CD8-positive, alpha-beta memory T cell (primary cell): ENCODE data around the gene OR5K2. TPM values are rescaled to one million over a fixed set of nuclear protein-coding genes. Genes with fewer than 3 reads are reported as not detected.

Source experiments
- CTCF ChIA-PET: fragments of 350-600 bp; sonication (Branson Sonifier 250); formaldehyde crosslinking; loops from one replicate; lab custom pipeline; 2021; ENCODE audit warnings: antibody characterized with exemption; lab: Charles Lee
- POLR2A ChIA-PET: fragments of 350-600 bp; sonication (Branson Sonifier 250); formaldehyde crosslinking; loops from one replicate; lab custom pipeline; 2021; ENCODE audit warnings: antibody characterized with exemption; lab: Charles Lee
- DNase-seq, 5 donors: peaks; one replicate each; pipeline versions ENCODE4 v3.0.0 to v3.0.0-alpha.2; 2020 to 2022; ENCODE audit warnings: mixed read lengths in 1 of 5
- H3K27ac ChIP-seq: one replicate; pipeline ENCODE4 v1.7.0; 2013; ENCODE audit warnings: low read depth, mild to moderate bottlenecking, low read length, moderate library complexity
- H3K27me3 ChIP-seq: 2 replicates; pipeline ENCODE4 v1.7.0; 2013; ENCODE audit warnings: low read length, mild to moderate bottlenecking; ENCODE audit not compliant: insufficient read depth, poor library complexity, severe bottlenecking
- H3K36me3 ChIP-seq: 2 replicates; pipeline ENCODE4 v1.7.0; 2013; ENCODE audit warnings: mild to moderate bottlenecking, low read length, moderate library complexity; ENCODE audit not compliant: insufficient read depth
- H3K4me1 ChIP-seq: 2 replicates; pipeline ENCODE4 v1.7.0; 2013; ENCODE audit warnings: mild to moderate bottlenecking, low read length, moderate library complexity; ENCODE audit not compliant: insufficient read depth
- H3K4me3 ChIP-seq: 2 replicates; pipeline ENCODE4 v1.7.0; 2013; ENCODE audit warnings: mild to moderate bottlenecking, low read length
- H3K9me3 ChIP-seq: 2 replicates; pipeline ENCODE4 v1.7.0; 2013; ENCODE audit warnings: mild to moderate bottlenecking, low read length
- H3K27ac Mint-ChIP-seq, 8 donors: one replicate each; pipeline ENCODE4 v1.8.0; 2020 to 2021; ENCODE audit warnings: mixed read lengths in 8 of 8, mild to moderate bottlenecking in 6 of 8, inconsistent platforms in 3 of 8, moderate library complexity in 3 of 8
- H3K27me3 Mint-ChIP-seq, 2 donors: one replicate each; pipeline ENCODE4 v1.8.0; 2020 to 2021; ENCODE audit warnings: mixed read lengths in 2 of 2, mild to moderate bottlenecking in 1 of 2, moderate library complexity in 1 of 2
- H3K36me3 Mint-ChIP-seq, 3 donors: one replicate each; pipeline ENCODE4 v1.8.0; 2020 to 2021; ENCODE audit warnings: mixed read lengths in 3 of 3, inconsistent platforms in 1 of 3, mild to moderate bottlenecking in 1 of 3
- H3K4me1 Mint-ChIP-seq, 3 donors: one replicate each; pipeline ENCODE4 v1.8.0; 2020 to 2021; ENCODE audit warnings: mixed read lengths in 3 of 3, inconsistent platforms in 1 of 3, mild to moderate bottlenecking in 1 of 3
- H3K4me3 Mint-ChIP-seq, 7 donors: one replicate each; pipeline ENCODE4 v1.8.0; 2020 to 2021; ENCODE audit warnings: mixed read lengths in 7 of 7, mild to moderate bottlenecking in 6 of 7, moderate library complexity in 4 of 7, inconsistent platforms in 2 of 7
- H3K9me3 Mint-ChIP-seq, 5 donors: one replicate each; pipeline ENCODE4 v1.8.0; 2020 to 2022; ENCODE audit warnings: mixed read lengths in 5 of 5, mild to moderate bottlenecking in 3 of 5, moderate library complexity in 2 of 5, inconsistent platforms in 1 of 5
- polyA plus RNA-seq: library from polyadenylated mRNA; unstranded; fragments of 300-500 nt; fragmentation: Illumina TruSeq; gene quantifications from one replicate; pipeline ENCODE4 v1.2.3, GENCODE V29; 2021
- total RNA-seq, 2 experiments: library from RNA; stranded (reverse); gene quantifications; one replicate each; pipeline ENCODE4 v1.2.3, GENCODE V29; 2021

Gene OR5K2
- not detected for total RNA-seq
- not detected for polyA plus RNA-seq

GRCh38 chr3:98497381-98497780 is at the start of gene OR5K2:
TSS of gene OR5K2 (plus strand) at chr3:98497681. CDS start at chr3:98497681, 0 bp downstream.
- Histone ChIP-seq H3K4me3 (no peak within 1 kb of the TSS), H3K36me3 (no peaks in the 10 kb centered on the region), H3K27ac (no peak within 1 kb of the TSS), H3K4me1 (no peaks in the 10 kb centered on the region), H3K9me3 (no peaks in the 10 kb centered on the region), H3K27me3 (no peaks in the 10 kb centered on the region)
- Mint-ChIP-seq H3K9me3 (no peaks in the 10 kb centered on the region), H3K4me1 (peaks cover 3 to 11% (median 4%) of the 10 kb centered on the region in 3 donors), H3K27me3 (no peaks in the 10 kb centered on the region), H3K27ac (peak within 1 kb of the TSS in 1 of 8 donors; percentile 50), H3K36me3 (peaks cover 3% of the 10 kb centered on the region in 3 donors), H3K4me3 (no peak within 1 kb of the TSS)
- CTCF ChIA-PET, result no interaction called here
- POLR2A ChIA-PET, result no interaction called here
- no peak for DNase-seq

DNA sequence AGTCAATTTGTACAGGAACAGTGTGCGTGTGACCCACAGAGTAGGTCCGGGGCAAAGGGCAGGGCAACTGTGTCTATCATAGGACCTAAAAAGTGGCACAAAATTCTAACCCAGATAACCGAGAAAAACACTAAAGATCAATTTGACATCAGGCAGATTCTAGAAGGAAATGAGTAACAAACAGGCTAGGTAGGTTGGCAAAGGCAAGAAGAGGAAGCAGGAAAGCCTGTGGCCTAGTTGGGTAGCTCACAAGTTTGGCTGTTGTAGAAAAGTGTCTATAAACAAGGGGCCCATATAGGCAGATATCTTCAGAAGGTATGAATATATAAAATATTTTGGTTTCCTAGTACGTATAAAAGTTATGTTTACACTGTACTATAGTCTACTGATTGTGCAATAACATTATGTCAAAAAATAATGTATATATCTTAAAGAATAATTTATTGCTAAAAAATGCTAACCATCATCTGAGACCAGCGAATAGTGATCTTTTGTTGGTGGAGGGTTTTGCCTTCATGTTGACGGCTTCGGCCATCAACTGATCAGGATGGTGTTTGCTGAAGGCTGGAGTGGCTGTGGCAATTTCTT is 47.8 kb upstream of the OR5K2 start:
- Mint-ChIP-seq H3K36me3 (no peaks in the 10 kb centered on the region), H3K4me1 (peaks cover 7 to 13% (median 11%) of the 10 kb centered on the region in 3 donors), H3K27ac (peak overlapping the region in 5 of 8 donors; percentile 19 to 96 (median 60)), H3K4me3 (no peak overlapping the region), H3K27me3 (peaks cover 4 to 5% of the 10 kb centered on the region in 2 donors), H3K9me3 (no peaks in the 10 kb centered on the region)
- no peaks in the 10 kb centered on the region for H3K4me1 ChIP-seq
- DNase-seq, result no peak
- H3K27ac ChIP-seq, result no peak overlapping the region
- no peak overlapping the region for H3K4me3 ChIP-seq
- H3K9me3 ChIP-seq, result no peaks in the 10 kb centered on the region
- POLR2A ChIA-PET, result no interaction called here
- CTCF ChIA-PET, result no interaction called here
- no peaks in the 10 kb centered on the region for H3K27me3 ChIP-seq
- no peaks in the 10 kb centered on the region for H3K36me3 ChIP-seq

- Mint-ChIP-seq H3K9me3 (no peaks in the 10 kb centered on the region), H3K4me3 (no peak overlapping the region), H3K27me3 (peaks cover 4 to 5% of the 10 kb centered on the region in 2 donors), H3K36me3 (no peaks in the 10 kb centered on the region), H3K27ac (peak overlapping the region in 1 of 8 donors; percentile 79), H3K4me1 (peaks cover 7 to 13% (median 11%) of the 10 kb centered on the region in 3 donors)
- ChIA-PET CTCF (no interaction called here), POLR2A (no interaction called here)
- H3K9me3 ChIP-seq, result no peaks in the 10 kb centered on the region
- H3K4me3 ChIP-seq, result no peak overlapping the region
- no peaks in the 10 kb centered on the region for H3K4me1 ChIP-seq
- no peaks in the 10 kb centered on the region for H3K27me3 ChIP-seq
- H3K27ac ChIP-seq, result no peak overlapping the region
- no peak for DNase-seq
- no peaks in the 10 kb centered on the region for H3K36me3 ChIP-seq
Observed at GRCh38 chr3:98450372-98450771, 47.1 kb upstream of the OR5K2 start.

DNA sequence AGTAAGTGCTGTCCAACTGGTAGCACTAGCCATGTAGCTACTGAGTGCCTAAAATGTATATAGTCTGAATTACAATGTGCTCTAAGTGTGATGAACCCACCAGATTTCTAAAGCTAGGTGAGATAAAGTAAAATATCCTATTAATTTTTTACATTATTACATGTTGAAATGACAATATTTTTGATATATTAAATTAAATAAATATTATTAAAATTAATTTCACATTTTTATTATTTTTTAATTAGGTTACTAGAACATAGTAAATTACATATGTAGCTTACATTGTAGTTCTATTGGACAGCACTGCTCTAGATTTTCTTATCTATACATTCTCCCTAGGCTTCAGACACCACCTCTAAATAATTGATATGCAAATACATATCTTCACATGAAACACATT is 43.7 kb upstream of the OR5K2 start:
- Mint-ChIP-seq H3K36me3 (peaks cover 0 to 3% (median 0%) of the 10 kb centered on the region in 3 donors), H3K4me3 (no peak overlapping the region), H3K27me3 (peaks cover 0 to 1% of the 10 kb centered on the region in 2 donors), H3K27ac (no peak overlapping the region), H3K4me1 (peaks cover 7 to 13% (median 11%) of the 10 kb centered on the region in 3 donors), H3K9me3 (peaks cover 0 to 3% (median 0%) of the 10 kb centered on the region in 5 donors)
- no peak for DNase-seq
- Histone ChIP-seq H3K27ac (no peak overlapping the region), H3K9me3 (no peaks in the 10 kb centered on the region), H3K36me3 (no peaks in the 10 kb centered on the region), H3K4me3 (no peak overlapping the region), H3K27me3 (no peaks in the 10 kb centered on the region), H3K4me1 (no peaks in the 10 kb centered on the region)
- CTCF ChIA-PET, result no interaction called here
- POLR2A ChIA-PET, result no interaction called here

DNA sequence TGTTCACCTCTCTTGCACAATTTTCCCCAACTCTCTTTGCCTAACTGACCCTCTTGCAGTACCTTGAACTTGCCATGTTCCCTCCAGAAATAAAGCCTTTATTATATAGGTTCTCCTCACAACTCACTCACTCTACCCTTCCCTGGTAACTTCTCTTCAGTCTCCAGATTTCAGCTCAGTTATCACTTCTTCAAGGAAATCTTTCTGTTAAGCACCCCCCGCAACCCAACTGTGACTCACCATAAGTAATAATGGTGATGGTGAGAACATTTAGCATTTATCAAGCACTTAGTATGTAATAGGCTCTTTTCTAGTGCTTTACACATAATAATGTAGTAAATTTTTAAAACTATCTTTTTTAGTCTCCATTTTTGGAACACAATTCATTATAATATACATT is 42.6 kb upstream of the OR5K2 start:
- Mint-ChIP-seq H3K27me3 (peaks cover 0 to 1% of the 10 kb centered on the region in 2 donors), H3K36me3 (peaks cover 0 to 14% (median 0%) of the 10 kb centered on the region in 3 donors), H3K9me3 (peaks cover 0 to 7% (median 0%) of the 10 kb centered on the region in 5 donors), H3K4me3 (no peak overlapping the region), H3K27ac (peak overlapping the region in 1 of 8 donors; percentile 33), H3K4me1 (peaks cover 1 to 11% (median 7%) of the 10 kb centered on the region in 3 donors)
- no peak for DNase-seq
- Histone ChIP-seq H3K27me3 (no peaks in the 10 kb centered on the region), H3K36me3 (no peaks in the 10 kb centered on the region), H3K9me3 (no peaks in the 10 kb centered on the region), H3K27ac (no peak overlapping the region), H3K4me3 (no peak overlapping the region), H3K4me1 (no peaks in the 10 kb centered on the region)
- POLR2A ChIA-PET, result interaction anchor here (0.6 kb wide), 1 partner anchor 1067 kb away, joined by 7 read pairs; no protein-coding TSS in a partner anchor
- CTCF ChIA-PET, result no interaction called here

- Histone ChIP-seq H3K27ac (no peak overlapping the region), H3K9me3 (no peaks in the 10 kb centered on the region), H3K4me3 (no peak overlapping the region), H3K4me1 (no peaks in the 10 kb centered on the region), H3K36me3 (no peaks in the 10 kb centered on the region), H3K27me3 (no peaks in the 10 kb centered on the region)
- peak overlapping the region in 1 of 8 donors; percentile 47 for H3K27ac Mint-ChIP-seq
- CTCF ChIA-PET, result no interaction called here
- peaks cover 0 to 7% (median 0%) of the 10 kb centered on the region in 5 donors for H3K9me3 Mint-ChIP-seq
- H3K4me3 Mint-ChIP-seq, result no peak overlapping the region
- DNase-seq, result no peak
- H3K27me3 Mint-ChIP-seq, result peaks cover 0 to 1% of the 10 kb centered on the region in 2 donors
- H3K36me3 Mint-ChIP-seq, result peaks cover 0 to 14% (median 0%) of the 10 kb centered on the region in 3 donors
- H3K4me1 Mint-ChIP-seq, result peaks cover 5 to 17% (median 10%) of the 10 kb centered on the region in 3 donors
- POLR2A ChIA-PET, result no interaction called here
Observed at GRCh38 chr3:98457543-98457942, 39.9 kb upstream of the OR5K2 start.

GRCh38 chr3:98460220-98460619 is 37.3 kb upstream of the OR5K2 start:
- Mint-ChIP-seq H3K4me3 (no peak overlapping the region), H3K4me1 (peaks cover 5 to 17% (median 10%) of the 10 kb centered on the region in 3 donors), H3K27ac (no peak overlapping the region), H3K36me3 (peaks cover 0 to 14% (median 0%) of the 10 kb centered on the region in 3 donors), H3K9me3 (peaks cover 0 to 7% (median 0%) of the 10 kb centered on the region in 5 donors), H3K27me3 (peaks cover 0 to 1% of the 10 kb centered on the region in 2 donors)
- Histone ChIP-seq H3K27me3 (no peaks in the 10 kb centered on the region), H3K36me3 (no peaks in the 10 kb centered on the region), H3K9me3 (no peaks in the 10 kb centered on the region), H3K27ac (no peak overlapping the region), H3K4me1 (no peaks in the 10 kb centered on the region), H3K4me3 (no peak overlapping the region)
- ChIA-PET CTCF (interaction anchor here (1.6 kb wide), 1 partner anchor 136 kb away, joined by 3 read pairs; no protein-coding TSS in a partner anchor), POLR2A (no interaction called here)
- no peak for DNase-seq

DNA sequence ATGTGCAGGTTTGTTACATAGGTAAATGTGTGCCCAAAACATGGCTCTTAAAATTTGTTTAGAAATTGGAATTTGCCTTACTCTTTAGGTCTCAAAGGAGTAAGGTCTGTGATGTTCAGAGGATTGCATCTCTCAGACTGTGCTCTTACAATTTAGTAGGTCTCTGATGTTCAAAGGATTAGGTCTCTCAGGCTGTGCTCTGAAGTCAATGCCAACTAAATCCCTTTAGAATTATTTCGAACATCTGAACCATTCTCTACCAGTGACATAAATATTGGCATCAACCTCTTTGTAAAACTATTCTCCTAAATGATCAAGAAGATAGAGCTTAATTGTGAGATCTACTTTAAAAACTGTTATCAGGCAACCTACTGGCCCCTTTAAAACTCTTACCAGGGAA is 34.6 kb upstream of the OR5K2 start, which contains the start of gene OR5K1:
Gene OR5K1, plus strand, starts transcription at position 301 of the 400 bp plus-strand sequence. CDS start 6,376 bp downstream, outside the sequence.
- H3K4me3 ChIP-seq, result no peak within 1 kb of the TSS
- no peaks in the 10 kb centered on the region for H3K9me3 ChIP-seq
- H3K4me1 Mint-ChIP-seq, result peaks cover 5 to 17% (median 10%) of the 10 kb centered on the region in 3 donors
- no peak for DNase-seq
- ChIA-PET POLR2A (no interaction called here), CTCF (no interaction called here)
- no peak within 1 kb of the TSS for H3K4me3 Mint-ChIP-seq
- no peaks in the 10 kb centered on the region for H3K36me3 ChIP-seq
- H3K27ac ChIP-seq, result no peak within 1 kb of the TSS
- H3K27me3 Mint-ChIP-seq, result peaks cover 0 to 1% of the 10 kb centered on the region in 2 donors
- H3K36me3 Mint-ChIP-seq, result peaks cover 0 to 14% (median 0%) of the 10 kb centered on the region in 3 donors
- H3K27ac Mint-ChIP-seq, result no peak within 1 kb of the TSS
- H3K27me3 ChIP-seq, result no peaks in the 10 kb centered on the region
- H3K4me1 ChIP-seq, result no peaks in the 10 kb centered on the region
- peaks cover 0 to 7% (median 0%) of the 10 kb centered on the region in 5 donors for H3K9me3 Mint-ChIP-seq
